Stimulated activated CD4-positive, alpha-beta T cell treated with anti-CD3 and anti-CD28 coated beads, TNF-alpha, amount 100 ng/mL, for 4 hours (primary cell): Measurements from ENCODE around the gene CACUL1.
"Not testable (repeated sequence)": the region's sequence is repeated elsewhere in the genome, so short reads cannot be mapped to it uniquely, and the experiment has no call there.

ENCODE experiments used
- DNase-seq, 3 experiments: peaks; one replicate each; pipeline ENCODE4 v3.0.0-alpha.2; 2020; ENCODE audit warnings: low read depth in 3 of 3

The CACUL1 gene

DNA sequence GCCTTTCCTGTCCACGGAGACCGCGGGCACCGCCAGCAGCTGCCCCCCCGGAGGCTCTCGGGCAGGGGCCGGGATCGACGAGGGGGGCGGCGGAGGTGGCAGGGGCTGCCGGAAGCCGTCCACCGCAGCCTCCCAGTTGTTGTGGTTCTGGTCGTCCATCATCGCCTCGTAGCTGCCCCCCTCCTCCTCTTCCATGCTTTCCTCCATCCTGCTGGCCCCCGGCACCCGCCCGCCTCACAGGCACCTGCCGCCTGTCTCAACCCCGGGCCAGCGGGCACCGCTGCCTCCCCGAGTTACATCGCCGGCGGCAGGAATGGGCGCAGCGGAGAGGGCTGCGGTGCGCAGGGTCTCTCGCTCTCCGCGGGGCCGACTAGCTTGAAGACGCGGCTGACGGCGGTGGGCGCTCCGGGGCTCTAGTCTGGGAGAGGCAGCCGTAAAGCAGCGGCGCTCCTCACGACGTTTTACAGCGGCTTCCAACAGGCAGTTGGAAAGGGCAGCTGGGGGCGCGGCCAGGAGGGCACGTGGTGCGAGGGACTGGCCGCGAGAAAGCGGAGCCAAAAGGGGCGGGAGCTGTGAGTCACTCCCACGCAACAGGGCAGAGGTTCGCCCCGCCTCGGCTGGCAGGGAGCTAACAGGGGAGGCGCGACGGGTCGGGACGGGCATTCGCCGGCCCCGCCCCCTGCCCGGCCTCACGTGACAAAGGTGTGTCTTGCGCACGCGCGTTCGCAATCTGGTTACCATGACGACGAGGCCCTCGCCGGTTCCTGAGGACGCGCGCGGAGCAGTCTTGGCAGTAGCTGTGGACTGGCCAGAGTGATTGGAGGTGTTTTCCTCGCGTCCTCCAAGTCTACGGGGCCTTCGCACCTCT lies at the start of gene CACUL1:
TSS of gene CACUL1 (minus strand) at position 415 of the 868 bp plus-strand sequence. CDS start at position 207, 208 bp downstream.
- DNase-seq: peak; percentile 97 to 100 (median 99)

DNA sequence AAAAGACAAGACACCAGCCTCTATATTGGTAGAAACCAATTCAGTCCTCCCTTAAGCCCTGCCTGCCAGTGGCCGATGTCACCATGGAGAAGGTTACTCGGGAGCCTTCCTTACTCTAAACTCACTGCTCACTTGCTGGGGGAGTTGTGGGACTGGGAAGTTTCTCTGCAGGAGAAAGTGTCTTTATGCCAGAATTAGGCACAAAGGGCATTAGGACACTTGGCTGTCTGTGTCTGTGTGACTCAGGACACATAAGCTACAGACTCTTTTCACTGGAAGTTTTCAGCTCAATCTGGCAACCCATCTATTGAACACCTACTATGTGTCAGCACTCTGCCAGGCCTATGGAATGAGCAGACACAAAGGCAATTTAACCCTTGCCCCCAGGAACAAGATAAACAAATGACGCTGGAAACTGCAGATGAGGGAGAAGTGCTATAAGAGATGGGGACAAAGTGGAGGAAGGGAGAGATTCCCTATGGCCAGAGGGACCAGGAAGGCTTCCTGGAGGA lies 49.5 kb upstream of the CACUL1 start:
- no peak for DNase-seq

DNA sequence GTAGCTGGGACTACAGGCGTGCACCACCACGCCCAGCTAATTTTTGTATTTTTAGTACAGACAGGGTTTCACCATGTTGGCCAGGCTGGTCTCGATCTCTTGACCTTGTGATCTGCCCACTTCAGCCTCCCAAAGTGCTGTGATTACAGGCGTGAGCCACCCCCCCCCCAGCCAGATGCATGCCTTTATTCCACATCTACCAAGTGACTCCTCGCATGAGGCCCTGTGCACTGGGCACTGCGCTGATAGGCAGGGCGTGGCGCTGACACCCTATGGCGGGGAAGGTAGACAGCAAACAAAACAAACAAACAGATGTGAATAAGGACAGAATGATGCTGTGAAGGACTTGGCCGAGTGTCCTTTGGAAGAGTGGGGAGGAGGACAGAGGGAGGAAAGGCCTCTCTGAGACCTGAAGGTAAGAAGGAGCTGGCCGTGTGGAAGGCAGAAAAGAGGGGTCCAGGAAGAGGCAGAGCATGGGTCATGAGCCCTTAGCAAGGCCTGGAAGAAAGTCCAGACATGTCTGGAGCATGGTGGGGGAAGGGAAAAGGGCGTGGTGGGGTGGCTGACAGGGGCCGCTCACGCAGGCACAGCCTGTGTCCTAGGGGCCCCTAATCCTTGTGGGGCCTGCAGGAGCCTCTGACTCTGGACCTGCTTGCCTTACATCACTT lies 47.5 kb upstream of the CACUL1 start:
- no peak for DNase-seq

DNA sequence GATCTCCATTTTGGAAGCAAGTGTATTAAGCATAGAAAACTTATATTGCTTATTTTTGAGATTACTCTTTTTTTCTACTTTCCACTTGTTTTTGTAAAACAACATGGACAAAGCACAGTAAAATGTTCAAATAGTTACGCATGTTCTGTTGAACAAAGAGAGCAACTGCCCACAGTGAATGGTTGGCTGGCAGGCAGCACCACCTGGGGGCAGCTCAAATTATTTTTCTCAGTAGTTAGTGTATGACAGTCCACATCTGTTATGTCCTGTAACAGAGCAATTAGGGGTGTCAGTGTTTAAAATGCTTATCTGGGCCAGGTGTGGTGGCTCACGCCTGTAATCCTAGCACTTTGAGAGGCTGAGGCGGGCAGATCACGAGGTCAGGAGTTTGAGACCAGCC lies 46.1 kb upstream of the CACUL1 start:
- DNase-seq: no peak

DNA sequence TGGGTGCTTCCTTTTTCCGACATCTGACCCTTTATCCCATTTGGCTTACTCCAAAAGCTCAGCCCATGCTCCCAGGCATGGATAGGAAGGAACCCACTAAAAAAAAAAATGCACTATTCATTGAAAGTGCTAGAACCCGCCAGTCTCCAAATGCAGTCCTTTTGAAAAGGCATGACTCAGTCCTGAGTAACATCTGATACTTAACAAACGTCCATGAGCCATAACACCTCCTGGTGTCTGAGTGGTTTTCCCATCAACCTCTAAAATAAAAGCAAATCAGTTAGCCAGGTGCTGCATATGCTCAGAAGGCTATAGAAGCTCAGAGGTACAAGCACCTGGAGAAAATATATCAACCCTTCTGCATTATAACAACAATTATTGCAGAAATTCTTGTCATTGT lies 45.0 kb upstream of the CACUL1 start:
- DNase-seq: no peak

DNA sequence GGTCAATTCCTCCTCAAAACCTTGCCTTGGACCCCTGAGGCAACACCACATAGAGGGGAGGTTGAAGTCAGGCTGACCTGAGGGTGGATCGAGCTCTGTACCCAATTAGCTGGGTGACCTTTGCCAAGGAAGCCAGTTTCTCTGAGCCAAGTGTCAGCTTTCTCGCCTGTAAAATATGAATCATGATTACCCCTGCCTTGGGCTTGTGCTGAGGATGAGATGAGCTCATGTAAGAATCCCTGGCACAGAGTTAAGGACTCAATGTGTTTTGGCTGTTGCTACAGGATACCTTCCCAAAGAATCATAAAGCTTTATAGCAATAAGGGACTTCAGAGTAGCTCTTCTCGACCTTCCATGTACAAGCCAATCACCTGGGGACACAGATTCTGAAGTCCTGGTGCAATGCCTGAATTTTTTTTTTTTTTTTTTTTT lies 43.5 kb upstream of the CACUL1 start:
- no peak for DNase-seq

DNA sequence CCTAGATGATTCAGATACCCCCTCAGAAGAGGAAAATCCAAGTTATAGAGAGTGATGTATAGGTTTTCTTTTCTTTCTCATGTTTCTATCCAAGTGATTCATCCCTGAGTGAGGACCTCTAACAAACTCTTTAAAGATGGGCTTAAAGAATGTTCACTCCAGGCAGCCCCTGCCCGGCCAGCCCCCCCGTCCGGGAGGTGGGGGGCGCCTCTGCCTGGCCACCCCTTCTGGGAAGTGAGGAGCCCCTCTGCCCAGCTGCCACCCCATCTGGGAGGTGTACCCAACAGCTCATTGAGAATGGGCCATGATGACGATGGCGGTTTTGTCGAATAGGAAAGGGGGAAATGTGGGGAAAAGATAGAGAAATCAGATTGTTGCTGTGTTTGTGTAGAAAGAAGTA lies 40.2 kb upstream of the CACUL1 start:
- not testable (repeated sequence) for DNase-seq

DNA sequence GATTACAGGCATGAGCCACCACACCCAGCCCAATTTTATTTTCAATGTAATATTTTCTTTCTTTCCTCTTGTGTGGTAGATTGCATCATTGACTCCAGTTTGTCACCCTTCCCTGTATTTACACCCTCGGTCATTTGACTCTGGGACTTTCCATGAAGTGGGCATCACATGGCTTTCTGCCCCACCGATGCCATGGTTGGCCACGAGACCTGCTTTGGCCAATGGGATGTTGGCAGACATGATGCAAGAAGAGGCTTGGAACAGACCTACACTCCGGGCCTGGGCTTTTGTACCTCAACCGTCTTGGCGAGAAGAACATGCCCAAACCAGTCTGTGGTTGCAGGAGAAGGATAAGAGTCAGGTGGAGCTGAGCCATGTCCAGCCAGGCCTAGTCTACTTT lies 38.8 kb upstream of the CACUL1 start:
- no peak for DNase-seq

DNA sequence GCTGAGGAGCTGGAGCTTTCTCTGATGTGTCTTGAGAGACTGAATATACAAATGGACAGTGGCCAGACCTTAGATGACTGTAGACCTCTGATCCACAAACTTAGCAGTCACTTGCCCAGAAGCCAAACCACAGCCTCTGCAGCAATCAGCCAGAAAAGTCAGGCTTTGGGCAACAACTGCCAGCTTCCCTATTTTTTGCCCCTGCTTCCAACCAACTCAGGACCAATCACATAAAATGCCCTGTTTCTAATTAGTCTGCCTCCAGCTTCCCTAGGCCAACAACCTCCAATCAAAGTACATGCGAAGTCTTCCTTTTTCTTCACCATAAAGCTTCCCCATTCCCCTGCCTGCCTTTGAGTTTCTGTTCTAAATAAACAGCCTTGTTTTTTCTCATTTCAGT lies 37.8 kb upstream of the CACUL1 start:
- DNase-seq: no peak

DNA sequence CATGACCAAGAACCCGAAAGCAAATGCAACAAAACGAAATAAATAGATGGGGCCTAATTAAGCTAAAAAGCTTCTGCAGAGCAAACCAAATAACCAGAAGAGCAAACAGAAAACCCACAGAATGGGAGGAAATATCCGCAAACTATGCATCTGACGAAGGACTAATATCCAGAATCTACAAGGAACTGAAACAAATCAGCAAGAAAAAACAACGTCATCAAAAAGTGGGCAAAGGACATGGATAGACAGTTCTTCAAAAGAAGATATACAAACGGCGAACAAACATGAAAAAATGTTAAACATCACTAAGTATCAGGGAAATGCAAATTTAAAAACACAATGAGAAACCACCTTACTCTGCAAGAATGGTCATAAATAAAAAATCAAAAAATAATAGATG lies 35.3 kb upstream of the CACUL1 start:
- DNase-seq: no peak

DNA sequence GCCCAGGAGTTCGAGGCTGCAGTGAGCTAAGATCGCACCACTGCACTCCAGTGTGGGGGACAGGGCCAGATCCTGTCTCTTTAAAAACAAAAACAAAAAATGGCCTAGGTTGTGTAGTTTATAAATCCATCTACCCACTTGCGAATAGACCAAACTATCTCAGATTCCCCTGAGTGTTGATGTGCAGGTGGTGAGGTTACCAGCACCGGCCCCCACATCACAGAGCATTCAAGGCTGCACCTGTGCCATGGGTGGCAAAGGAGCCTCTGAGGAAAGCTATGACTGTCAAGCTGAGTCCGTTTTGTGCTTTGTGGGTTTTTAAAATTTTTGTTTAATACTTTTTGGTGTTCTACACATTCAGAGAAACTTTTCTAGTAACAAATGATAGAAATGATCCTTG lies 30.8 kb upstream of the CACUL1 start:
- DNase-seq: no peak

DNA sequence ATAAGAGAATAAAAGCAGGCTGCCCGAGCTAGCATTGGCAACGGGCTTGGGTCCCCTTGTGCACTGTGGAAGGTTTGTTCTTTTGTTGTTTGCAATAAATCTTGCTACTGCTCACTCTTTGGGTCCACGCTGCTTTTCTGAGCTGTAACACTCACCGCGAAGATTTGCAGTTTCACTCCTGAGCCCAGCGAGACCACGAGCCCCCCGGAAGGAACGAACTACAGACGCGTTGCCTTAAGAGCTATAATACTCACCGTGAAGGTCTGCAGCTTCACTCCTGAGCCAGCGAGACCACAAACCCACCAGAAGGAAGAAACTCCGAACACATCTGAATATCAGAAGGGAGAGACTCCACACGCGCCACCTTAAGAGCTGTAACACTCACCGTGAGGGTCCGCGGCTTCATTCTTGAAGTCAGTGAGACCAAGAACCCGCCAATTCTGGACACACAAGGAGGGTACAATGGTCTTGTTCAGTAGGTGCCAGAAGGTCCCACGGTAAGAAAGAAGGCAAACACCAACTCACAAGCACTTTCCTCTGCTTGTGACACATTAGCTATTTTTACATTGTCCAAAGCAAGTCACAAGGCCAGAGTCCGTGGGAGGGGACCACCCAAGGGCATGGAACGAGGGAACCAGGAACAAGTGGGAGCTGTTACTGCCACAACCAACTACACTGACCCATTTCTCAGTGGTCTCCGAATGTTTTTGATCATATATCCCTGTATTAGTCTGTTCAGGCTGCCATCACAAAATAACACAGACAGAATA lies 29.2 kb upstream of the CACUL1 start:
- DNase-seq: no peak

DNA sequence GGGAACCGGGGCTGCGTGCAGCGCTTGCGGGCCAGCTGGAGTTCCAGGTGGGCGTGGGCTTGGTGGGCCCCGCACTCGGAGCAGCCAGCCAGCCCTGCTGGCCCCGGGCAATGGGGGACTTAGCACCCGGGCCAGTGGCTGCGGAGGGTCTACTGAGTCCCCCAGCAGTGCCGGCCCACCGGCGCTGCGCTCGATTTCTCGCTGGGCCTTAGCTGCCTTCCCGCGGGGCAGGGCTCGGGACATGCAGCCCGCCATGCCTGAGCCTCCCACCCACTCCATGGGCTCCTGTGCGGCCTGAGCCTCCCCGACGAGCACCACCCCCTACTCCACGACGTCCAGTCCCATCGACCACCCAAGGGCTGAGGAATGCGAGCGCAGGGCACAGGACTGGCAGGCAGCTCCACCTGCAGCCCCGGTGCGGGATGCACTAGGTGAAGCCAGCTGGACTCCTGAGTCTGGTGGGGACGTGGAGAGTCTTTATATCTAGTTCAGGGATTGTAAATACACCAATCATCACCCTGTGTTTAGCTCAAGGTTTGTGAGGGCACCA lies 28.2 kb upstream of the CACUL1 start:
- DNase-seq: not testable (repeated sequence)

DNA sequence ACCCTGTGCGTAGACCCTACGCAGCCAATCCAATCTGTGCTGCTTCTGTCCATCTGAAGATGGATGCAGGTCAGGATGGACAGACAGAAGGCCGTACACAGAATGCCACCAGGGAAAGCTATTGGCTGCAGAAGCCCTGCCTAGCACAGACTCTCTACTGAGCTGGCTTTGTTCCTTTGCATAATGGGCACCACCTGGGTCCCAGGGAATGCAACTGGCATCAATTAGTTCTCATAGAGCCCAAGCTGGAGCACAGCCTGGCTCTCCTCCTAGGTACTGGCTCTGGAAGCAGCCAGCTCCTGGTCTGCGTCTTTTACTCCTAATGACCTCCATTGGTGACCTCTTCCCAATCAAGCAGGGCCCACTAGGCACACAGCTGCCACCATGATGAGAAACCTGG lies 26.8 kb upstream of the CACUL1 start:
- no peak for DNase-seq

DNA sequence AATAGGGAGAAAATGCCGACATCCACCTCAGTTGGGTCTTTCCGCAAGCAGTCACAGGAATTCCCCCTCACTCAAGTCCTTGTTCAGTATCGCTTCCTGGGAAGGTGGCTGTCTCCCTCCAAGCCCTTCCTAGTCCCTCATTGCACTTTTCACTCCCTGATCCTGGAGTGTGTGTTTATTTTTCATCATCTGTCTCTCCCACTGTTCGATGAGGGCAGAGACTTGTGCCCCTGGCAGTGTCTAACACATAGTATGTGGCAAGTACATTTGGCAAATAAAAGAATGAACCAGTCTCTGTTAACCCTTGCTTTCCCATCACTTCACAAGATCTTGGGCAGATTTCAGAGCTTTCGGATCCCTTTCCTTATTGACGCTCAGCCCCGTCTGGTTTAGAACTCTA lies 24.0 kb upstream of the CACUL1 start:
- no peak for DNase-seq

DNA sequence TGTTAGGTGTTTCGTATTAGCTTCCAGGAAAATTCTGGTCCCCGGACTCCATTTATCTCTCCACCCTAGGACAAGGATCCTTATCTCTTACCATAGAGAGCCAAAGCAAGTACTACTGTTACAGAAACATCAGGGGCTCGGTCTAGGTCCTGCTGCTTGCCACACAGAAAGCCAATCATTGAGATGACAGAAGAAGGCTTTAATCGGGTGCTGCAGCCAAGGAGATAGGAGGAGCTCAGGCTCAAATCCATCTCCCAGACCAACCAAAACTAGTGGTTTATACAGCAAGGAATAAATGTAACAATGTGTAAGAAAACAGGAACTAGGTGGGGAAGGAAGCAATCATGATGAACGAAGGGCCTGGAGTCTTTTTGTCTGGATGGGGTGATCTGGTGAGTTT lies 22.2 kb upstream of the CACUL1 start:
- no peak for DNase-seq

DNA sequence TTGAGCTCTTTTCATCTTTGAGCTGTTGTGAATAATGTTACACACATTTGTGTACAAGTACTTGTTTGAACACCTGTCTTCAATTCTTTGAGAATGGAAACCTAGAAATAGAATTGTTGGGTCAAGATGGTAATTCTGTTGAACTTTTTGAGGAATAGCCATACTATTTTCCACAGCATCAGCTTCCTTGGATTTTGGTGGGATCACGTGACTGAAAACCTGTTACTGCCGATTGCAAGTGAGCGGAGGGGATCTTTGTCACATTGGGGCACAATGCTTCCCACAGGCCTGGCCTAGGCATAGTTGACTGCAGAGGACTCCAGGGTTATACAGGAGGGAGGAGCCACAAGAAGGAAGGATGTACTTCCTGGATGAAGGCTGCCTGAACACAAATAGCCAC lies 21.3 kb upstream of the CACUL1 start:
- DNase-seq: no peak

DNA sequence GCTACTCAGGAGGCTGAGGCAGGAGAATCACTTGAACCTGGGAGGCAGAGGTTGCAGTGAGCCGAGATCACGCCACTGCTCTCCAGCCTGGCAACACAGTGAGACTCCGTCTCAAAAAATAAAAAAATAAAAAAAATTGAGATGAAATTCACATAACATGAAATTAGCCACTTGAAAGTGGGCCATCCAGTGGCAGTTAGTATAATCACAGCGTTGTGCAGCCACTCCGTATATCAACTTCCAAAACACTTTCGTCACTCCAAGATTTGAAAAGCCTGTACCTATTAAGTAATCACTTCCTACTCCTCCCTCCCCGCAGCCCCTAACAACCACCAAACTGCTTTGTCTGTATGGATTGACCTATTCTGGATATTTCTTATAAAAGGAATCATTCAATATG lies 20.7 kb upstream of the CACUL1 start:
- no peak for DNase-seq

DNA sequence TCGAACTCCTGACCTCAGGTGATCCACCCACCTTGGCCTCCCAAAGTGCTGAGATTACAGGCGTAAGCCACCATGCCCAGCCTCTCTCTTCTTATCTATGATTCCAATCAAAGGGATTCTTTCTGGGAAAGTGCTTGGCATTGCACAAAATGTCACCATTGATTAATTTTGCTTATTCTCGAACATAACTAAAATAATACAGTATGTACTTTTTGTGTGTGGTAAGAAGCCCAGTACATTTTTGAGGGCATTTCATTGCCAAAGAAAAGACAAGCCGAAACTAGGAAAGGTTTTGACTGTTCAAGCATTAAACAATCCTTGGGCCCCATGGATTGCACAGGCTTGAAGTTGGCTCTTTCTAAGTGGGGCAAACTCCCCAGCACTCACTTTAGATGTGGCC lies 18.3 kb upstream of the CACUL1 start:
- no peak for DNase-seq

DNA sequence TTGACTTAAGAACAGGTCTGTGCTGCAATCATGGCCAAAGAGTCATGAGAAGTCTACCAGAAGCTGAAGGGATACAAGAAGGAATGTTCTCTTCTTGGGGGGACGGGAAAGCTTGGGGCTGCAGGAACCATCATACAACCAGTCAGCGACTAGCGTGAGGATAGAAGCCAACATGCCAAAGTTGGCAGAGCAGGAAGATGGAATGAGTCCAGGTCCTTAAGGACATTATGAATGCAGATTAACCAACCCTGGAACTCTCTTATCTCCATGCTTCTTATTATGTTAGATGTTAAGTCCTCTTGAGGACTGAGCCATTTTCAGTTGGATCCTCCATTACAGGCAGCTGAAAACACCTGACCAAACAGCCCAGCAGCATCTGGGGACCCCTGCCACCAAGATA lies 17.2 kb upstream of the CACUL1 start:
- no peak for DNase-seq

DNA sequence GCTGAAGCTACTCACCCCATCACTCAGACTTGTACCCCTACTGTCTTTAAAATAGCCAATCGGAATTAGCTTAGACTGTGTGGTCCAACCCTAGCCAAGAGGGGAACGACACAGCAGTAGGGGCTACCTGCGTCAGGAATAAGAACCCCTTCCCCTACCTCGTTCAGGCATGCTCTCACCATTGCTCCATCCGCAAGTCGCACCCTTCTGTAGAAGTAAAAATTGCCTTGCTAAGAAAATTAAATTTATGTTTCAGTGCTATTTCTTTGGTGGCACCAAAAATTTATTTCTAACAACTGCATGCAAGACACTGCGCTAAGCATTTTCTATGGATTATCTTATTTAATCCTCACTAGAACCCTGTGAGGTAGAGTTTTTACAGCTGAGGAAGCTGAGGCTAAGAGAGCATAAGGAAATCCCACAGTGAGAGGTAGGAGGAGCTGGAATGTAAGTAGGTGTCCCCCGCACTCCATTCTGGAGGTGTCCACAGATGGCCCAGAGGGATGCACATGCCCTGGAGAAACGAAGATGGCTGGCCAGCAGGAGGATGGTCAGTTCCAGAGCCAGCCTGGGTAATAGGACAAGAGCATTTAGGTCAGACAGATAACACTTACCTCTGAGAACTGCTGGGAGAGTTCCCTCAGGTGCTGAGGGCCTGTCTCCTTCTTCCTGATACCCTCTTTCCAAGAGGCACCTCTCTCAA lies 15.3 kb upstream of the CACUL1 start:
- no peak for DNase-seq
